GM18508 (cell line): ENCODE measurements around the gene SMURF1.

Source experiments
- ATAC-seq: cut with Tn5 transposase; IDR thresholded peaks from one replicate; pipeline ENCODE4 v1.9.1; 2021; ENCODE audit warnings: moderate number of reproducible peaks; ENCODE audit not compliant: insufficient read depth, unreplicated experiment

SMURF1 gene

DNA sequence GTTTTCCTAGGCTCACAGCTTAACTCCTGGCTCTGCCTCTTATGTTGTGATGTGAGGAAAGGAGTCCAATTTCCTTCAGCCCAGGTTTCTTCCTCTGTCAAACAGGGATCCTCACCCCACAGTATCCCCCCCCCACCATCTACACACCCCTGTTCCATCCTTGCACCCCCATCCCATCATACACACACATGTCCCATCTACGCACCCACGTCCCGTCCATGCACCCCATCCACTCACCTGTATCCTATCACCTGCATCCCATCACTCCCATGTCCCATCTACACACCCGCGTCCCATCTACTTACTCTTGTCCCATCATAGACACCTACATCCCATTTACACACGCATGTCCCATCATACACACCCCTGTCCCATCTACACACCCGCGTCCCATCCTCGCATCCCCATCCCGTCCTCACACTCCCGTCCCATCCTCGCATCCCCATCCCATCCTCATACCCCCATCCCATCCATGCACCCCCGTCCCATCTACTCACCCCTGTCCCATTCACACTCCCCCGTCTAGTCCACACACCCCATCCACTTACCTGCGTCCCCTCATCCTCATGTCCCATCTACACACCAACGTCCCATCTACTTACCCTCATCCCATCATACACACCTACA is 148.3 kb downstream of the SMURF1 start:
- ATAC-seq, result no peak

DNA sequence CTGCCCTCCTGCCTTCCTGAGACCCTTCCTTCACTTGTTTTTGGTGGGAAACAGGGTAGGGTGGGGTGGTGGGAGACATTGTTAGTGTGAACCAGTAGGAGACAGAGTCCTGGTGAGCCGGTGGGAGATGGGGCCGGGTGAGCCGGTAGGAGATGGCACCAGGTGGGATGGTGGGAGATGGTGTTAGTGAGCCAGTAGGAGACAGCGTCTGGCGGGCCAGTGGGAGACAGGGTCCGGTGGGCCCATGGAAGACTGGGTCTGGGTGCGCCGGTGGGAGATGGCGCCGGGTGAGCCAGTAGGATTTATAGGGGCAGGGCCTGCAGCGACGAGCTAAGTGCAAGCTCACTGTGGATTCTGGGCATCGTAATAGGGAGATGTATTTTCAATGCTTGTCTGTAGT is 148.8 kb downstream of the SMURF1 start:
- no peak for ATAC-seq

DNA sequence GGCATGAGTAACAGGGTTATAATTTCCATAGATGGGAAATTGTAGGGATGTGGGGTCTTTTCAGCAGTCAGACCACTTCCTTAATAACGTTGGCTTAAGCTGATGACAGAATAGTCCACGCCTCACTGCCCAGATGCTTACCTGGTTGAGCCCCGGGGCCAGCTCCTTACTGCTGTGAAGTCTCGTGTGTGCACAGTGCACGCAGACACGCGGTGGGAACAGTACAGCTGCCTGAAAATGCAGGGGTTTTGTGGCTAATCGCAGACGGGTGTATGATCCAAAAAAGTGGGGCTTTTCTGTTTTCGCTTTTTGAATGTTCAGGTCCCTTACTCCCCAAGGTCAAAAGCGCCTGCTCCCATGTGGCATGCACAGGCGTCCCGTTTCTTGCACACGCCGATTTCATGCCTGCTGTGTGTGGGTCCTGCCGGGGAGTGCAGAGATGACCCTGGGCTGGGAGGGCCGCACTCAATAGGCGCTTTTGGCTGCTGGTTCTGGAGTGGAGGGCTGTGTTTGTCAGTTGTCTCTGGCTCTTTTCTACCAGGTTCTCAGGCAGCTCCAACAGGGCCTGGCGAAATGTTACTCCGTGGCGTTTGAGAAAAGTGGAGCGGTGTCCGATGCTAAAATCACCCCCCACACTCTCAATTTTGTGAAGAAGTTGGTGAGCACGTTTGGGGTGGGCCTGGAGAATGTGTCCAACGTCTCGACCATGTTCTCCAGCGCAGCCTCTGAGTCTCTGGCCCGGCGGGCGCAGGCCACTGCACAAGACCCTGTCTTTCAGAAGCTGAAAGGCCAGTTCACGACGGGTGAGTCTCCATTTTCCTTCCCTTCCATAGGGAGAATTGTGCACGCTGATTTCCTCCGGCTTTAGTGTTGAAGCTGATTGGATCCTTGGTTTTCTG is 149.6 kb downstream of the SMURF1 start:
- ATAC-seq, result no peak

DNA sequence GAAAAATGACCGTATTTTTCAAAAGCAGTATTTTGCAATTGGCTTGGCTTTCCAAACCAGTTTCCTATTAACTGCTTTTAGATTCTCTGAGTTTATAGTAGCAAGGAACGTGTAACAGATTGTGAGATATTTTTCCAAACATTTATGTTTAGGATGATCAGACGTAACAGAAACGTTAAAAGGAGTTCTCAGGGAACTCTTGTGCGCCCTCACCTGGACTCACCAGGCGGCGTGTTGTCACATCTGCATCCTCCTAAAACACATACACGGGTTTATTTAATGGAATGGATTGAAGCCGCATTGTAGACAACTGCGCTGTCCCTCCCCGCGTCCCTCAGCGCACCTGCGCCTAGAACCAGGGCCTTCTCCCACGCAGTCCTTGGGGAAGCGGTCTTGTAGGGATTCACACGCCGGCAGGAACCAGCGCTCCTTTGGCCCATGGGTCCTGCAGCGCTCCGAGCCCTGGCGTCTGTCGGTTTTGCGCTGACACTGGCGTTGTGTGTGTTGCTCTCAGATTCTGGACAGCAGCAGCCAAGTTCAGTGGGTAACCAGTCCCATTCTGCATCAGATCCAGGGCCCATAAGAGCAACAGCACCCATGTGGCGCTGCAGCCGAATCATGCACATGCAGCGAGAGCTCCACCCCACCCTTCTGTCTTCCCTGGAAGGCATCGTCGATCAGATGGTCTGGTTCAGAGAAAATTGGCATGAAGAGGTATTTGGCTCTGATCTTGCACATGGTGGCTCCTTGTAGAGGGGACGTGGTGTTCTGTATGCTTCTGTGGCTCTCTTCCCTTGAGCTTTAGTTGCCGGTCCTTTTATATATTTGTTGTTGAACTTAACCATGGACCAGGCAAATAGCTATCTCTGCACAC is 150.6 kb downstream of the SMURF1 start:
- ATAC-seq, result no peak

DNA sequence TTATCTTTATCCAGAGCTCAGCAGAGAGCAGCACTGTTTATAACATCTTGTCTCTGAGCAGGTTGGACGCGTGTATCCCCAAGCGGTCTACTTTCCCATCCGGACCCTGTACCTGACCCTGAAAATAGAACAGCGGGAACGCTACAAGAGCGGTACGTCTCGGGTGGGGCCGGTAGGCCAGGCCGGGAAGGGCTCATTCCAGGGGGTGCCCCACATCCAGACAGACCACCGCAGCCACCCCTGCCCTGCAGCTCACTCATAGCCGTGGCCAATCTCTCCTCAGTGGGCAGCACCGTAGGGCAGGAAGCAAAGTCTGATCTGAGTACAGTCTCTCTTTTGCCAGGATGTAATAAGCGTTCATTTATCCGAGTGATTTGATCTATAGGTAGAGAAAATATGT is 151.8 kb downstream of the SMURF1 start:
- ATAC-seq, result no peak

DNA sequence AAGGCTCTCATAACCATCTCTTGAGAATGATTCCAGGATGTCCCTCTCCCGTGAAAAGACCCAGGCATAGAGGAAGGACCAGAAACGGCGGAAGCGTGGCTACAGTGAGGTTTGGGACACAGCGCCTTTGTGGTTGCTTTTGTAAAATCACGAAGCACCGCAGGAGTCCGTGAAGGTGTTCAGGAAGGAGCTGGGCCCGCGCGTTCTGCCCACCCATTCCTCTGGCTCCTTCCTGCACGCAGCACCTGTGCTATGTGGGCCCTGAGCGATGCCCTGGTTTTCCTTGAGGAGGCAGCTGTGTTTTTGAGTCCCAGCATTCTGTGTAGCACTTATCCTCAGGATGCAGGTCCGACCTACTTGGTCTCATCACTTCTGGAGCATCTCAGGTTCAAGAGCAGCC is 152.8 kb downstream of the SMURF1 start:
- ATAC-seq, result no peak

DNA sequence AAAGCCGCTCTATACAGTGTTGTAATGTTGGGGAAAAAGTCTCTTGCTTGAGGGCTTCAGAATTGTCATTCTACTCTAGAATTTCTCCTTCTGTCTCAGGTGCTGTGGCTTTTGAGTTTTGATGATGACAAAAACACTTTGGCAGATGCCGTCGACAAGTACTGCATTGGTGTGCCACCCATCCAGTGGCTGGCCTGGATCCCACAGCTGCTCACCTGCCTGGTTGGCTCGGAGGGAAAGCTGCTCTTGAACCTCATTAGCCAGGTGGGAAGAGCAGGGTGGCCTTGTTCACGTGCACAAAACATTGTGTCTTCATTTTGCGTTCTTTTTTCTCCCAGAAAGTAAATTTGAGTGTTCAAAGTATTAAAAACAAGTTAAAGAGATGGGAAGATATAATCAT is 153.6 kb downstream of the SMURF1 start:
- ATAC-seq, result no peak

DNA sequence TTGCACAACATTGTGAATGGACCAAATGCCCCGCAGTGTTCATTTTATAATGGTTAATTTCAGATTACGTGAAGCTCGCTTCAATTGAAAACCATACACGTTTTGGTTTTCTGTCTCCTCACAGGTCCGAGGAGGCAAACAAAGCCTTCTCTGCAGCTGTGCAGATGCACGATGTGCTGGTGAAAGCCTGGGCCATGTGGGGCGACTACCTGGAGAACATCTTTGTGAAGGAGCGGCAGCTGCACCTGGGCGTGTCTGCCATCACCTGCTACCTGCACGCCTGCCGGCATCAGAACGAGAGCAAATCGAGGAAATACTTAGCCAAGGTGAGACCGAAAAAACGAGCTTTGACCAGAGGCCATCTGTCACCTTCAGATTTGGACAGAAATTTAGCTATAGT is 155.3 kb downstream of the SMURF1 start:
- ATAC-seq, result no peak

DNA sequence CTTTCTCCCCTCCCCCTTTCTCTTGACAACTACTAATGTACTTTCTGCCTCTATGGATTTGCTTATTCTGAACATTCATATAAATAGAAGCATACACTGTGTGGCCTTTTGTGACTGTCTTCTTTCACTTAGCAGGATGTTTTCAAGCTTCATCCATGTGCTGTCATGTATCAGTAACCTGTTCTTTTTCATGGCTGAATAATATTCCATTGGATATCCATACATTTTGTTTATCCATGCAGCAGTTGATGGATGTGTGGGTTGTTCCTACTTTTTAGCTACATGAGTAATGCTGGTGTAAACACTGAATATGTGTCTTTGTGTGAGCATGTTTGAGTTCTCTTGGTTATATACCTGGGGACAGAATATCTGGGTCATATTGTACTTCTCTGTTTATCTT is 158.0 kb downstream of the SMURF1 start:
- no peak for ATAC-seq

DNA sequence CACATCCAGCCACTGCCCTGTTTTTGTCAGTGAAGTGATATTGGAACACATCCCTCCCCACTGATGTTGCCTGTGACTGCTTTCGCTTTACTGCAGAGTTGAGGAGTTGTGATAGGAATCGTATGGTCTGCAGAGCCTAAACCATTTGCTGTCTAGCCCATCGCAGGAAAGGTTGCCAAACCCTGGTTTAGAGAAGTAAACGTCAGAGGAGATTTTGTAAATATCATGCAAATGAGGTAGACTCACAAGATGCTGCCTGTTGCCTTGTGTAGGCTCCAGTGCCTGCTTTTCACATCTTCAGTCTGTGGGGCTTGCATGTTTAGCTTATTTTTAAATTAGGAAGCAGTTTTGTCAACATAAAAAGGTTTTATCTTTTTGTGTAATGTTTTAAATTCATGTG is 158.5 kb downstream of the SMURF1 start:
- ATAC-seq, result no peak

DNA sequence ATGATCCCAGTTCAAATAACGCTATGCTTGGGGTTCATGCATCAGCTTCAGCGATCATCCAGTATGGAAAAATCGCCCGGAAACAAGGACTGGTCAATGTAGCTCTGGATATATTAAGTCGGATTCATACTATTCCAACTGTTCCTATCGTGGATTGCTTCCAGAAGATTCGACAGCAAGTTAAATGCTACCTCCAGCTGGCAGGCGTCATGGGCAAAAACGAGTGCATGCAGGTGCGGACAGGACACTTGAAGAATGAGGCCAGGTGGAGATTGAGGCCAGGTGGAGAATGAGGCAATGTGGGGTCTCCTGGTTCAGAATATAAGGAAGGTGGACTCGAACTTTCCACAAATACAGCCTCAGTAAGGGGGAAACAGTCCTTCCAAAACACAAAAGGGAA is 159.8 kb downstream of the SMURF1 start:
- ATAC-seq, result no peak

DNA sequence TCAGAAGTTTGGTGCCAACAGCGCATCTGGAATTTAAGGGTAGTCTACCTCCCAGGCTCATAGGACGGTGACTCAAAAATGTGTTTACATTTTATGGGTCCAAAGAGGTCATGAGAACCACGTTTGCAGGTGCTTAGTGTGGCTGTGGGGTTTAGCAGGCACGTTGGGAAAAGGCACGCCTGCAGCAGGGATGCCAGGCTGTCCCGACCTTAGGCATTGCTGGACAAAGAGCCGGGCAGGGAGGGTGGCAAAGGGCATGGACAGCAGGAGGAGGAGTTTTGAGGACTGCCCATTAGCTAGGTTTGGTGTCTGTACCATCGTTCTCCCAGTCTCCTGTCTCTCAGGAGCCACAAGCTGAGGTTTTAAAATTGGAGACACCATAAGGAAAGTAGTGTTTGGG is 161.2 kb downstream of the SMURF1 start:
- no peak for ATAC-seq

DNA sequence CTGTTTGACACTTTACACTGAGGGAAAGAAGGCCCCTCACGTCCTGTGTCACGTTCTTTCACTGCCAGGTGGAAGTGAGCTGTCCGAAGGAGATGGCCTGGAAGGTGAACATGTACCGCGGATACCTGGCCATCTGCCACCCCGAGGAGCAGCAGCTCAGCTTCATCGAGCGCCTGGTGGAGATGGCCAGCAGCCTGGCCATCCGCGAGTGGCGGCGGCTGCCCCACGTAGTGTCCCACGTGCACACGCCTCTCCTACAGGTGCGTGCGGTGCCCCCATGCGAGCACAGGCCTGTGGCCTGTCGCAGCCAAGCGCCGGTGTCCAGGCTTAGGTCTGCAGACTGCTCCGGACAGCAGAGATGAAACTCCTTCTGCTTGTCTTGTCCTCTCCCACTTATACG is 162.2 kb downstream of the SMURF1 start:
- no peak for ATAC-seq

DNA sequence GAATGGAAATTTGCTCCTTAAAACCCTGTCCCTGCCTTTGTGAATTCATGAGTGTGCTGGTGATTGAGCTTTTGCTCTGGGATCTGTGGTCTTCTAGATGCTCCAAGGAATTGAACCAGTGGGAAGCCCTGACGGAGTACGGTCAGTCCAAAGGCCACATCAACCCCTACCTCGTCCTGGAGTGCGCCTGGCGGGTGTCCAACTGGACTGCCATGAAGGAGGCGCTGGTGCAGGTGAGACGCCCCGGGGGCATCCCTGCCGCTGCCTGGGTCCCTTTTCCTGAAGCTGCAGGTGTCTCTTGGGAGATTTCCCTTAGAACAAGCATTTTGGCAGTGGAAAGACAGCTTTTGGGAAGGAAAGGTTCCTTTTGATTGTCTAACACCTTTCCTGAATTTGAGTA is 165.2 kb downstream of the SMURF1 start:
- ATAC-seq, result no peak
